ENCODE data around the gene KIAA1671.

DNA sequence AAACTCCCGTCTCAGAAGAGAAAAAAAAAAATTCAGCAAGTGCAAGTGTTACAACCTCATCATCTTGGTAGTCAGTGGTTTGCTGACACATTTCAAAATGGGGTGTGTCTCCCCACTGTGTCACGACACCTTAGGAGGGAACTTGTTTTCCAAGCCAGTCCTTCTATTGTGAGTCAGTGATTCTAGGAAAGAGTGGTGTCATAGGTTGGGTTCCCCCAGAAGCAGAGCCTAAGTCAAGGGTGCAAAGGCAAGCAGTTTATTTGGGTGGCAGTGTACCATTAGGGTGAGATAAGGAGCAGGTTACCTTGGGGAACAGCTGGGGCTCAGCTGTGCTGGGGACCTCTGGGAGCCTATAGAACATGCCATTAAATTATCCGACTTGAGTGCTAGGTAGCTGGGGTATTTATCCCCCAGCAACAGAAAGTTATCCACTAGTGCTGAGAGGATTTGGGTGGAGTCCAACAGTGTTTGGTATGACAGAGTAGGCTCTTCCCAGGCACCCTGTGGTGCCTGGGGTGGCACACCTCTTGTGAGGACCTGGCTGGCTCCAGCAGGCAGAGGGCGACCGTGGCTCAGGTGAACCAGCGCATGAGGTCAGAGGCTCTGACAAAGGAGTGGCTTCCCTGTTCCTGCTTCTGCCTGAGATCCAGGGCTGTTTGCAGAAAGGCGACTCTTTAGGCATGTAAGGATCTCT, 41.7 kb downstream of the KIAA1671 start:
- no peak for TF ChIP-seq POLR2AphosphoS5 (IDR thresholded peaks at IDR 0.05)
- TF ChIP-seq, protein P1, sequence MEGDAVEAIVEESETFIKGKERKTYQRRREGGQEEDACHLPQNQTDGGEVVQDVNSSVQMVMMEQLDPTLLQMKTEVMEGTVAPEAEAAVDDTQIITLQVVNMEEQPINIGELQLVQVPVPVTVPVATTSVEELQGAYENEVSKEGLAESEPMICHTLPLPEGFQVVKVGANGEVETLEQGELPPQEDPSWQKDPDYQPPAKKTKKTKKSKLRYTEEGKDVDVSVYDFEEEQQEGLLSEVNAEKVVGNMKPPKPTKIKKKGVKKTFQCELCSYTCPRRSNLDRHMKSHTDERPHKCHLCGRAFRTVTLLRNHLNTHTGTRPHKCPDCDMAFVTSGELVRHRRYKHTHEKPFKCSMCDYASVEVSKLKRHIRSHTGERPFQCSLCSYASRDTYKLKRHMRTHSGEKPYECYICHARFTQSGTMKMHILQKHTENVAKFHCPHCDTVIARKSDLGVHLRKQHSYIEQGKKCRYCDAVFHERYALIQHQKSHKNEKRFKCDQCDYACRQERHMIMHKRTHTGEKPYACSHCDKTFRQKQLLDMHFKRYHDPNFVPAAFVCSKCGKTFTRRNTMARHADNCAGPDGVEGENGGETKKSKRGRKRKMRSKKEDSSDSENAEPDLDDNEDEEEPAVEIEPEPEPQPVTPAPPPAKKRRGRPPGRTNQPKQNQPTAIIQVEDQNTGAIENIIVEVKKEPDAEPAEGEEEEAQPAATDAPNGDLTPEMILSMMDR (IDR thresholded peaks at IDR 0.05), result no peak
- no peak for TF ChIP-seq POLR2A (IDR thresholded peaks at IDR 0.05; ENCODE audit: low read depth)
- TF ChIP-seq EP300 (IDR thresholded peaks at IDR 0.05), result no peak

All from esophagus muscularis mucosa (tissue), 4 donors.